ENCODE data around the gene GCLM.

DNA sequence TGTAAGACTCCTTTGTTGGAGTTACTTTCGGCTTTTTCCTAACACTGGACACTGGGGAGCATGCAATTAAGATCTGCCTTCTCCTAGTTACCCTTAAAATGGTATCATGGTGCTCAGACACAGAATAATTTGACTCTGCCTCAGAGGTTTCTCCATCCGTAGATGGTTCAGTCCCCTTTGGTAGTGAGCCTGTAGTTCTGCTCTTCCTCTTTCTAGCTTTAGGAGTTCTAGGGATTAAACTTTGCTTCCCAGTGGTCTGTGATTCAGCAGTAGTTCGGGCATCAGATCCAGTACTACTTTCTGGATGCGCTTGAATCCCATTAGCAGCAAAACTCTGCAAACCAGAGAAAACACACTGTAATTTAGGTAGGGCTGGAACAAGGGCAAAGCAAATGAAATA is 31.7 kb downstream of the GCLM start:
- no peak for TF ChIP-seq GATA2 (IDR thresholded peaks at IDR 0.05; ENCODE audit: low read depth, low read length)
- TF ChIP-seq GATA3 (IDR thresholded peaks at IDR 0.05; ENCODE audit: low read depth, low read length), result no peak

Measured in SH-SY5Y (cell line).